Activated CD8-positive, alpha-beta memory T cell treated with anti-CD3 and anti-CD28 coated beads for 1 hour (primary cell): ENCODE measurements around the gene NEBL.

Experiments
- DNase-seq, 2 donors: peaks; one replicate each; pipeline ENCODE4 v3.0.0-alpha.2; 2020; ENCODE audit warnings: low read depth in 1 of 2; ENCODE audit errors: extremely low read depth in 1 of 2

The NEBL gene

GRCh38 chr10:20871970-20872369 lies 25.1 kb downstream of the NEBL start:
- DNase-seq, result no peak

- no peak for DNase-seq
Observed at GRCh38 chr10:20870834-20871233, 26.3 kb downstream of the NEBL start.

GRCh38 chr10:20863008-20863407 lies 34.1 kb downstream of the NEBL start:
- no peak for DNase-seq

GRCh38 chr10:20858292-20859124 lies 38.6 kb downstream of the NEBL start:
- no peak for DNase-seq

- no peak for DNase-seq
Observed at GRCh38 chr10:20856484-20856883, 40.6 kb downstream of the NEBL start.

- no peak for DNase-seq
Observed at GRCh38 chr10:20855398-20856038, 41.6 kb downstream of the NEBL start.

- no peak for DNase-seq
Observed at GRCh38 chr10:20853276-20853675, 43.8 kb downstream of the NEBL start.

GRCh38 chr10:20852303-20852702 lies 44.8 kb downstream of the NEBL start:
- DNase-seq, result no peak

- DNase-seq, result no peak
Observed at GRCh38 chr10:20847512-20847911, 49.6 kb downstream of the NEBL start.

- DNase-seq, result no peak
Observed at GRCh38 chr10:20846263-20846662, 50.8 kb downstream of the NEBL start.

- DNase-seq, result no peak
Observed at GRCh38 chr10:20841419-20841818, 55.7 kb downstream of the NEBL start.

GRCh38 chr10:20839910-20840309 lies 57.2 kb downstream of the NEBL start:
- DNase-seq, result no peak

GRCh38 chr10:20839141-20839540 lies 58.0 kb downstream of the NEBL start:
- DNase-seq, result no peak

GRCh38 chr10:20836401-20836800 lies 60.7 kb downstream of the NEBL start:
- no peak for DNase-seq

- DNase-seq, result no peak
Observed at GRCh38 chr10:20835335-20835734, 61.8 kb downstream of the NEBL start.

GRCh38 chr10:20834825-20835224 lies 62.3 kb downstream of the NEBL start:
- DNase-seq, result no peak

GRCh38 chr10:20822825-20823224 lies 74.3 kb downstream of the NEBL start:
- no peak for DNase-seq

- DNase-seq, result no peak
Observed at GRCh38 chr10:20817646-20818045, 79.5 kb downstream of the NEBL start.

- DNase-seq, result no peak
Observed at GRCh38 chr10:20817116-20817515, 80.0 kb downstream of the NEBL start.

GRCh38 chr10:20814116-20814515 lies 83.0 kb downstream of the NEBL start:
- no peak for DNase-seq

GRCh38 chr10:20811131-20811530 lies 86.0 kb downstream of the NEBL start:
- no peak for DNase-seq

GRCh38 chr10:20809631-20810030 lies 87.5 kb downstream of the NEBL start:
- no peak for DNase-seq
